ENCODE data around the gene GFOD1. TPM values are rescaled to one million over a fixed set of nuclear protein-coding genes. Genes with fewer than 3 reads are reported as not detected.
"Not testable (repeated sequence)": the region's sequence is repeated elsewhere in the genome, so short reads cannot be mapped to it uniquely, and the experiment has no call there.

GFOD1 gene
- total RNA-seq, 2 donors from 2014 or later = 59.3 to 78.3 TPM

GRCh38 chr6:13513626-13514502 lies 26.5 kb upstream of the GFOD1 start:
- no peak for ATAC-seq
- DNase-seq = no peak

GRCh38 chr6:13512900-13513299 lies 25.5 kb upstream of the GFOD1 start:
- intact Hi-C loops (cut with DNase I) = no loop called here
- ATAC-seq = no peak
- DNase-seq = no peak

More at GRCh38 chr6:13513626-13514502, 26.5 kb upstream of the GFOD1 start:
- intact Hi-C loops (cut with DNase I) = no loop called here

GRCh38 chr6:13511913-13512717 lies 24.7 kb upstream of the GFOD1 start:
- DNase-seq = peak; percentile 42
- ATAC-seq = peak; percentile 32 to 48
- intact Hi-C loops (cut with DNase I) = no loop called here

GRCh38 chr6:13511141-13511571 lies 23.8 kb upstream of the GFOD1 start:
- DNase-seq; intact Hi-C loops (cut with DNase I); ATAC-seq: not testable (repeated sequence)

- DNase-seq; ATAC-seq; intact Hi-C loops (cut with DNase I): not testable (repeated sequence)
These were observed 23.0 kb upstream of the GFOD1 start for GRCh38 chr6:13510433-13510832.

GRCh38 chr6:13508711-13509705 lies 21.6 kb upstream of the GFOD1 start:
- ATAC-seq (peak; percentile 62 to 63), DNase-seq (no peak)
- intact Hi-C loops (cut with DNase I) = no loop called here

GRCh38 chr6:13507306-13507860 lies 20.0 kb upstream of the GFOD1 start:
- DNase-seq (no peak), ATAC-seq (no peak)
- intact Hi-C loops (cut with DNase I) = no loop called here

- DNase-seq = no peak
- no peak for ATAC-seq
- intact Hi-C loops (cut with DNase I) = no loop called here
These were observed 17.9 kb upstream of the GFOD1 start for GRCh38 chr6:13505345-13505734.

- intact Hi-C loops (cut with DNase I) = no loop called here
- ATAC-seq = no peak
- no peak for DNase-seq
These were observed 17.4 kb upstream of the GFOD1 start for GRCh38 chr6:13504611-13505344.

GRCh38 chr6:13500915-13501314 lies 13.5 kb upstream of the GFOD1 start:
- no peak for DNase-seq
- no peak for ATAC-seq
- intact Hi-C loops (cut with DNase I) = no loop called here

GRCh38 chr6:13500264-13500663 lies 12.9 kb upstream of the GFOD1 start:
- no peak for DNase-seq
- ATAC-seq = no peak
- intact Hi-C loops (cut with DNase I) = no loop called here

GRCh38 chr6:13496513-13497190 lies 9.3 kb upstream of the GFOD1 start:
- intact Hi-C loops (cut with DNase I) = no loop called here
- no peak for DNase-seq

GRCh38 chr6:13495818-13496217 lies 8.4 kb upstream of the GFOD1 start:
- ATAC-seq (peak in 1 of 2 donors; percentile 28), DNase-seq (no peak)
- intact Hi-C loops (cut with DNase I) = no loop called here

More at GRCh38 chr6:13496513-13497190, 9.3 kb upstream of the GFOD1 start:
- no peak for ATAC-seq

GRCh38 chr6:13495112-13495776 lies 7.8 kb upstream of the GFOD1 start:
- ATAC-seq = peak; percentile 87 to 89
- intact Hi-C loops (cut with DNase I) = no loop called here

GRCh38 chr6:13494137-13494536 lies 6.7 kb upstream of the GFOD1 start:
- DNase-seq = no peak
- intact Hi-C loops (cut with DNase I) = no loop called here
- ATAC-seq = no peak

More at GRCh38 chr6:13495112-13495776, 7.8 kb upstream of the GFOD1 start:
- DNase-seq = no peak

- no peak for ATAC-seq
- intact Hi-C loops (cut with DNase I) = no loop called here
- DNase-seq = no peak
These were observed 5.7 kb upstream of the GFOD1 start for GRCh38 chr6:13493147-13493546.

GRCh38 chr6:13492357-13492756 lies 5.0 kb upstream of the GFOD1 start:
- intact Hi-C loops (cut with DNase I) = no loop called here
- DNase-seq = no peak
- ATAC-seq = no peak

Data from left cardiac atrium (tissue), 4 donors.